Gastroesophageal sphincter (tissue), 3 donors: ENCODE results near the gene SNAPC4.

ENCODE experiments used
- CTCF ChIP-seq, 4 experiments: fragments of 200-600 bp in 2 of 4; fragments of 450-650 bp in 2 of 4; sonication (generic) in 1 of 4; IDR thresholded peaks; one replicate each; pipeline ENCODE4 v1.5.1; 2017 to 2019; ENCODE audit warnings: antibody characterized with exemption in 4 of 4, mild to moderate bottlenecking in 2 of 4, moderate library complexity in 2 of 4
- POLR2A ChIP-seq, 2 donors: fragments of 450-650 bp; IDR thresholded peaks; one replicate each; pipeline ENCODE4 v1.6.1; 2017; ENCODE audit warnings: antibody characterized with exemption in 2 of 2, mild to moderate bottlenecking in 2 of 2, moderate library complexity in 1 of 2

DNA sequence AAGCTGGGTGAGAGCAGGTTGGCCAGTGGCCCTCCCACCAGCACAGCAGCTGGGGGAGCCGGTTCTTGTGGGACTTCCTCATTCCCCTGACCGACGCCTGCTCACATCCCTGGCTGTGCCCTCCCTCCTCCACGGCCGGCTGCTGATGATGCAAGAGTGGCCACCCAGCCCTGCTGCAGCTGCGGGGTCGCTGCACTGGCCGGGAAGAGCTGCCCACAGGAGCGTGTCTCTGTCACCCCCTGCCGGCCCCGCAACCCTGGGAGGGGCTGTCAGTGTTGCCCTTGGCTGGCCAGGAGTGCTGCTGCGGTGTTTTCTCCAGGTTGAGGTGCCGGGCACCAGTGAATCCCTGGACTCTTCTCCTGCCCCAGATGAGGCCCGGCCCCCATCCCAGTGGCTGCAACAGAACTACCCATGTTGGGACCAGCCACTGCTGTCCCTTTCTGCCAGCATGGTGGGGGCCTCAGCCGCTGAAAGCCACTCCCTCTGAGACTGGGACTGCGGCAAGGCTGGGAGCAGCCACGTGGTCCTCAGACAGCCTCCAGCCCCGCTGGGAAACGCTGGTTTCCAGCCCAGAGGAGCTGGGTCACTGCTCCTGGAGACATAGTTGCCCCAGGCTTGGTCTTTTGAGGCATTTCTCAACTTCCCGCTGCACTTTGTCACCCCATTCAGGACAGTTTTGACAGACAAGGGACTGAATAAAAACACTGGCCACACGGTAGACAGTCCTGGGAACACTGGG lies 27.2 kb downstream of the SNAPC4 start:
- TF ChIP-seq CTCF (IDR thresholded peaks at IDR 0.05): no peak
- no peak for TF ChIP-seq POLR2A (IDR thresholded peaks at IDR 0.05)
